SK-N-SH (cell line): ENCODE results near the gene PHC3. TPM values are rescaled to one million over a fixed set of nuclear protein-coding genes. Genes with fewer than 3 reads are reported as not detected.

Experiments
- CTCF ChIA-PET: fragments of 300-600, 350-600 bp; formaldehyde crosslinking; extraction: SDS; loops from one replicate; lab custom pipeline; 2021; lab: Yijun Ruan, JAX
- POLR2A ChIA-PET: fragments of 350-600 bp; sonication (Branson Sonifier 250); formaldehyde crosslinking; extraction: SDS; loops from one replicate; lab custom pipeline; 2020; ENCODE audit warnings: antibody characterized with exemption, inconsistent platforms; lab: Yijun Ruan, JAX
- DNase-seq: peaks from one replicate; pipeline ENCODE4 v3.0.0; 2012
- H2AFZ ChIP-seq: fragments of 200-600 bp; sonication (generic); 2 replicates; pipeline ENCODE4 v1.8.1; 2016; ENCODE audit warnings: antibody characterized with exemption, mild to moderate bottlenecking, low read depth
- H3F3A ChIP-seq: fragments of 200-600 bp; sonication (generic); replicated peaks from 2 replicates; pipeline ENCODE3; 2016; ENCODE audit warnings: antibody characterized with exemption, mild to moderate bottlenecking; ENCODE audit not compliant: insufficient read depth
- H3K27ac ChIP-seq, 2 experiments: fragments of 200-500 bp in 1 of 2; fragments of 200-600 bp in 1 of 2; sonication (Bioruptor generic) in 1 of 2; sonication (generic), shearing (Covaris generic) in 1 of 2; 2 replicates each; pipeline versions ENCODE4 v1.5.1 to v1.6.1; 2014 to 2016; ENCODE audit warnings: low read depth in 2 of 2, inconsistent platforms in 1 of 2, low read length in 1 of 2, mild to moderate bottlenecking in 1 of 2, mixed read lengths in 1 of 2
- H3K27me3 ChIP-seq: fragments of 200-600 bp; sonication (generic), shearing (Covaris generic); 2 replicates; pipeline ENCODE4 v1.6.1; 2016; ENCODE audit warnings: mixed run types; ENCODE audit not compliant: insufficient read depth
- H3K36me3 ChIP-seq, 2 experiments: fragments of 200-500 bp in 1 of 2; fragments of 200-600 bp in 1 of 2; sonication (Bioruptor generic) in 1 of 2; sonication (generic) in 1 of 2; replicated peaks in 1 of 2; 2 replicates each; pipeline versions ENCODE3 to v1.5.1; 2014 to 2016; ENCODE audit warnings: low read length in 1 of 2, mild to moderate bottlenecking in 1 of 2; ENCODE audit not compliant: insufficient read depth in 2 of 2, control insufficient read depth in 1 of 2
- H3K4me1 ChIP-seq, 2 experiments: fragments of 200-500 bp in 1 of 2; fragments of 200-600 bp in 1 of 2; sonication (Bioruptor generic) in 1 of 2; sonication (generic), shearing (Covaris generic) in 1 of 2; 2 replicates each; pipeline versions ENCODE4 v1.5.1 to v1.6.1; 2014 to 2016; ENCODE audit warnings: low read depth in 1 of 2, low read length in 1 of 2, mixed run types in 1 of 2; ENCODE audit not compliant: insufficient read depth in 2 of 2, control insufficient read depth in 1 of 2
- H3K4me2 ChIP-seq: fragments of 200-600 bp; sonication (generic), shearing (Covaris generic); 2 replicates; pipeline ENCODE4 v1.6.1; 2017; ENCODE audit warnings: mixed run types
- H3K4me3 ChIP-seq, 2 experiments: fragments of 200-500 bp in 1 of 2; fragments of 200-600 bp in 1 of 2; sonication (Bioruptor generic) in 1 of 2; sonication (generic), shearing (Covaris generic) in 1 of 2; 2 replicates each; pipeline versions ENCODE4 v1.5.1 to v1.8.1; 2014 to 2016; ENCODE audit warnings: low read depth in 2 of 2, inconsistent platforms in 1 of 2, low read length in 1 of 2, mild to moderate bottlenecking in 1 of 2, mixed read lengths in 1 of 2, moderate library complexity in 1 of 2
- H3K79me2 ChIP-seq: fragments of 200-600 bp; sonication (generic); 2 replicates; pipeline ENCODE4 v1.8.1; 2017; ENCODE audit warnings: mild to moderate bottlenecking; ENCODE audit not compliant: insufficient read depth
- H3K9ac ChIP-seq: fragments of 200-600 bp; sonication (generic); 2 replicates; pipeline ENCODE4 v1.6.1; 2017; ENCODE audit warnings: mixed run types
- H3K9me2 ChIP-seq: fragments of 200-600 bp; sonication (generic); 2 replicates; pipeline ENCODE4 v1.6.1; 2017; ENCODE audit warnings: mixed run types
- H3K9me3 ChIP-seq: fragments of 200-600 bp; sonication (generic); 2 replicates; pipeline ENCODE4 v1.6.1; 2017; ENCODE audit warnings: mixed run types, mild to moderate bottlenecking, moderate library complexity
- H4K20me1 ChIP-seq: fragments of 200-600 bp; sonication (generic); 2 replicates; pipeline ENCODE4 v1.6.1; 2017; ENCODE audit warnings: mild to moderate bottlenecking, mixed run types; ENCODE audit not compliant: insufficient read depth
- CHD2 ChIP-seq: fragments of 150-350 bp; IDR thresholded peaks from 2 replicates; pipeline ENCODE4 v1.6.1; 2018; ENCODE audit warnings: low read length; ENCODE audit not compliant: partially characterized antibody
- EZH2phosphoT487 ChIP-seq: fragments of 200-600 bp; sonication (generic); IDR thresholded peaks from 2 replicates; pipeline ENCODE4 v1.6.1; 2017; ENCODE audit warnings: low read depth, mixed run types, mild to moderate bottlenecking, antibody characterized with exemption, moderate library complexity, borderline replicate concordance
- GABPA ChIP-seq: IDR thresholded peaks from 2 replicates; pipeline ENCODE4 v1.4.0; 2012; ENCODE audit warnings: low read depth, mild to moderate bottlenecking
- MEF2A ChIP-seq: IDR thresholded peaks from 2 replicates; pipeline ENCODE4 v1.4.0; 2012; ENCODE audit warnings: low read depth, borderline replicate concordance
- NRF1 ChIP-seq: IDR thresholded peaks from 2 replicates; pipeline ENCODE4 v1.6.1; 2012; ENCODE audit warnings: low read depth, mild to moderate bottlenecking, low read length
- RCOR1 ChIP-seq: fragments of 150-350 bp; IDR thresholded peaks from 2 replicates; pipeline ENCODE4 v1.6.1; 2017; ENCODE audit warnings: antibody characterized with exemption, low read length
- RFX5 ChIP-seq: IDR thresholded peaks from 2 replicates; pipeline ENCODE4 v1.6.1; 2012; ENCODE audit warnings: mild to moderate bottlenecking, improper control_type of control experiment, low read length
- TAF1 ChIP-seq: IDR thresholded peaks from 2 replicates; pipeline ENCODE4 v1.6.1; 2012; ENCODE audit warnings: low read depth, mild to moderate bottlenecking, low read length, moderate library complexity, borderline replicate concordance
- TCF12 ChIP-seq: IDR thresholded peaks from 2 replicates; pipeline ENCODE4 v1.4.0; 2012
- TEAD4 ChIP-seq: IDR thresholded peaks from 2 replicates; pipeline ENCODE4 v1.4.0; 2012; ENCODE audit warnings: mild to moderate bottlenecking, borderline replicate concordance; ENCODE audit not compliant: insufficient read depth
- WGBS: methylation state at CpG from one replicate; pipeline ENCODE4 v1.1.6; 2017; ENCODE audit warnings: low lambda C conversion rate; 5-methylcytosine and 5-hydroxymethylcytosine counted together
- polyA plus RNA-seq, 3 experiments: library from polyadenylated mRNA; depleted of rRNA; stranded (reverse); fragments of >200 nt; gene quantifications; 2 replicates each; pipeline ENCODE4 v1.2.3, GENCODE V29; 2012
- TF ChIP-seq, protein P1 (sequence below): IDR thresholded peaks from 2 replicates; pipeline ENCODE4; 2012
- TF ChIP-seq, protein P2 (sequence below): fragments of 200-600 bp; sonication (generic); IDR thresholded peaks from 2 replicates; pipeline ENCODE4 v1.6.1; 2017; ENCODE audit warnings: antibody characterized with exemption, mild to moderate bottlenecking, moderate library complexity
- TF ChIP-seq, protein P3 (sequence below): IDR thresholded peaks from 2 replicates; pipeline ENCODE4 v1.4.0; 2012; ENCODE audit warnings: low read depth
- TF ChIP-seq, protein P4 (sequence below): fragments of 150-350 bp; IDR thresholded peaks from 2 replicates; pipeline ENCODE4 v1.6.1; 2017; ENCODE audit warnings: antibody characterized with exemption, low read length, low read depth, borderline replicate concordance
- TF ChIP-seq, protein P5 (sequence below): IDR thresholded peaks from 2 replicates; pipeline ENCODE4 v1.4.0; 2012; ENCODE audit warnings: low read depth, borderline replicate concordance
- TF ChIP-seq, protein P6 (sequence below): fragments of 150-350 bp; IDR thresholded peaks from 2 replicates; pipeline ENCODE4 v1.6.1; 2016; ENCODE audit warnings: mild to moderate bottlenecking, low read depth, low read length
- TF ChIP-seq, protein P7 (sequence below): IDR thresholded peaks from 2 replicates; pipeline ENCODE4 v1.4.0; 2012; ENCODE audit warnings: low read depth, borderline replicate concordance

PHC3 gene
- polyA plus RNA-seq, 1 of the 3 experiments (the other 2 are of a cell fraction), result 9.2 TPM

DNA sequence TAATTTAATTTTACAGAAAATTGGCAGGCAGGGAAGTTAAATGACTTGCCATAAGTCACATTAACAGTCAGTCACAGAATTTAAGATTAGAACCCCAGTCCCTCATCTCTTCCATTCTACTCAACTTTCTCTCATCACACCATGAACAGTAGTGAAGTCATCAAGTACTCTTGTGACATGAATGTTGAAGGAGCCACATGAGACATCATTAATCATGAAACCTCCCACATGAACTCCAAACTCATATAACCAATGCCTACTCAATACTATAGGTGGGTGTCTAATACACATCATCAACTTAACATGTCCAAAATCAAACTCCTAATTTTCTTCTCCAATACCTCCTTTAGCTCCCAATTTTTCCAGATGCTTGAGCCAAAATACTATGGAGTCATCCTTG lies 19.5 kb downstream of the PHC3 start:
- H3K36me3 ChIP-seq, result peaks cover 19 to 64% of the 10 kb centered on the region in 2 experiments
- H2AFZ ChIP-seq, result no peak overlapping the region
- no peak for DNase-seq
- no peak overlapping the region for H3K4me3 ChIP-seq
- H3K27me3 ChIP-seq, result no peaks in the 10 kb centered on the region
- ChIA-PET POLR2A (no interaction called here), CTCF (interaction anchor here (1.0 kb wide), 2 partner anchors 10 to 298 kb away, joined by 3 to 4 read pairs; no protein-coding TSS in a partner anchor)
- H3K9me2 ChIP-seq, result no peaks in the 10 kb centered on the region
- no peaks in the 10 kb centered on the region for H3F3A ChIP-seq
- peaks cover 96% of the 10 kb centered on the region for H3K79me2 ChIP-seq
- H3K27ac ChIP-seq, result no peak overlapping the region
- H4K20me1 ChIP-seq, result peaks cover 11% of the 10 kb centered on the region
- no peaks in the 10 kb centered on the region for H3K4me1 ChIP-seq
- H3K9me3 ChIP-seq, result no peaks in the 10 kb centered on the region
- H3K9ac ChIP-seq, result no peak overlapping the region
- H3K4me2 ChIP-seq, result no peak overlapping the region
- TF ChIP-seq TAF1, result no peak
- TF ChIP-seq CHD2, result no peak
- TF ChIP-seq NRF1, result no peak
- TF ChIP-seq, protein P1, sequence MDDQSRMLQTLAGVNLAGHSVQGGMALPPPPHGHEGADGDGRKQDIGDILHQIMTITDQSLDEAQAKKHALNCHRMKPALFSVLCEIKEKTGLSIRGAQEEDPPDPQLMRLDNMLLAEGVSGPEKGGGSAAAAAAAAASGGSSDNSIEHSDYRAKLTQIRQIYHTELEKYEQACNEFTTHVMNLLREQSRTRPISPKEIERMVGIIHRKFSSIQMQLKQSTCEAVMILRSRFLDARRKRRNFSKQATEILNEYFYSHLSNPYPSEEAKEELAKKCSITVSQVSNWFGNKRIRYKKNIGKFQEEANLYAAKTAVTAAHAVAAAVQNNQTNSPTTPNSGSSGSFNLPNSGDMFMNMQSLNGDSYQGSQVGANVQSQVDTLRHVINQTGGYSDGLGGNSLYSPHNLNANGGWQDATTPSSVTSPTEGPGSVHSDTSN, result no peak
- TF ChIP-seq, protein P2, sequence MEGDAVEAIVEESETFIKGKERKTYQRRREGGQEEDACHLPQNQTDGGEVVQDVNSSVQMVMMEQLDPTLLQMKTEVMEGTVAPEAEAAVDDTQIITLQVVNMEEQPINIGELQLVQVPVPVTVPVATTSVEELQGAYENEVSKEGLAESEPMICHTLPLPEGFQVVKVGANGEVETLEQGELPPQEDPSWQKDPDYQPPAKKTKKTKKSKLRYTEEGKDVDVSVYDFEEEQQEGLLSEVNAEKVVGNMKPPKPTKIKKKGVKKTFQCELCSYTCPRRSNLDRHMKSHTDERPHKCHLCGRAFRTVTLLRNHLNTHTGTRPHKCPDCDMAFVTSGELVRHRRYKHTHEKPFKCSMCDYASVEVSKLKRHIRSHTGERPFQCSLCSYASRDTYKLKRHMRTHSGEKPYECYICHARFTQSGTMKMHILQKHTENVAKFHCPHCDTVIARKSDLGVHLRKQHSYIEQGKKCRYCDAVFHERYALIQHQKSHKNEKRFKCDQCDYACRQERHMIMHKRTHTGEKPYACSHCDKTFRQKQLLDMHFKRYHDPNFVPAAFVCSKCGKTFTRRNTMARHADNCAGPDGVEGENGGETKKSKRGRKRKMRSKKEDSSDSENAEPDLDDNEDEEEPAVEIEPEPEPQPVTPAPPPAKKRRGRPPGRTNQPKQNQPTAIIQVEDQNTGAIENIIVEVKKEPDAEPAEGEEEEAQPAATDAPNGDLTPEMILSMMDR, result no peak
- no peak for TF ChIP-seq EZH2phosphoT487

DNA sequence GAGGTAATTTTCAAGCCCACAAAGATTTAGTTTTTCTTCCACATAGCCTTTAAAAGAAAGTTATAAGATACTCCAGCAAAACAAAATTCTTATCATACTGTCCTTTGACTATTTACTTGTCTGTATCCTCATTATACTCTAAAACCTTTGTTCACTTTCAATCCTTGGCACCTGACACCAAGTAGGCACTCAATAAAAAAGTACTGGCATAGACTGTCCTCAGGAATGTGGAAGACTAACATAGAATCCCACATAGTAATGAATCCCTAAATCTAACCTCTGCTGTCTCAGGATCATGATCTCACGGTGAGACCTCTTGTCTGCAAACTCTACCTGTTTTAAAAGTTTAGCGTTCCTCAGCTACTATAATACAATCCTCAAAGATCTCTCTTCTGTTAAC lies 21.6 kb downstream of the PHC3 start:
- peaks cover under 1 to 3% of the 10 kb centered on the region in 2 experiments; a peak in 2 of 4 replicates for H3K4me1 ChIP-seq
- ChIA-PET CTCF (no interaction called here), POLR2A (no interaction called here)
- H3K4me3 ChIP-seq, result no peak overlapping the region
- H3K36me3 ChIP-seq, result peaks cover 18 to 50% of the 10 kb centered on the region in 2 experiments
- no peak for DNase-seq
- no peak overlapping the region for H2AFZ ChIP-seq
- H4K20me1 ChIP-seq, result peaks cover 6% of the 10 kb centered on the region
- H3K27ac ChIP-seq, result no peak overlapping the region
- WGBS, result 100% methylated on average over 2 of the region's 2 CpGs
- no peaks in the 10 kb centered on the region for H3K9me2 ChIP-seq
- H3K9me3 ChIP-seq, result no peaks in the 10 kb centered on the region
- H3F3A ChIP-seq, result peaks cover 3% of the 10 kb centered on the region
- H3K4me2 ChIP-seq, result no peak overlapping the region
- no peak overlapping the region for H3K9ac ChIP-seq
- H3K27me3 ChIP-seq, result no peaks in the 10 kb centered on the region
- peaks cover 96% of the 10 kb centered on the region for H3K79me2 ChIP-seq
- TF ChIP-seq MEF2A (no peak), TCF12 (no peak), RFX5 (no peak), RCOR1 (no peak), GABPA (no peak), NRF1 (no peak), TEAD4 (no peak), EZH2phosphoT487 (no peak)
- TF ChIP-seq, protein P3, sequence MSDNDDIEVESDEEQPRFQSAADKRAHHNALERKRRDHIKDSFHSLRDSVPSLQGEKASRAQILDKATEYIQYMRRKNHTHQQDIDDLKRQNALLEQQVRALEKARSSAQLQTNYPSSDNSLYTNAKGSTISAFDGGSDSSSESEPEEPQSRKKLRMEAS, result no peak
- TF ChIP-seq, protein P4, sequence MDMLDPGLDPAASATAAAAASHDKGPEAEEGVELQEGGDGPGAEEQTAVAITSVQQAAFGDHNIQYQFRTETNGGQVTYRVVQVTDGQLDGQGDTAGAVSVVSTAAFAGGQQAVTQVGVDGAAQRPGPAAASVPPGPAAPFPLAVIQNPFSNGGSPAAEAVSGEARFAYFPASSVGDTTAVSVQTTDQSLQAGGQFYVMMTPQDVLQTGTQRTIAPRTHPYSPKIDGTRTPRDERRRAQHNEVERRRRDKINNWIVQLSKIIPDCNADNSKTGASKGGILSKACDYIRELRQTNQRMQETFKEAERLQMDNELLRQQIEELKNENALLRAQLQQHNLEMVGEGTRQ, result no peak
- TF ChIP-seq, protein P5, sequence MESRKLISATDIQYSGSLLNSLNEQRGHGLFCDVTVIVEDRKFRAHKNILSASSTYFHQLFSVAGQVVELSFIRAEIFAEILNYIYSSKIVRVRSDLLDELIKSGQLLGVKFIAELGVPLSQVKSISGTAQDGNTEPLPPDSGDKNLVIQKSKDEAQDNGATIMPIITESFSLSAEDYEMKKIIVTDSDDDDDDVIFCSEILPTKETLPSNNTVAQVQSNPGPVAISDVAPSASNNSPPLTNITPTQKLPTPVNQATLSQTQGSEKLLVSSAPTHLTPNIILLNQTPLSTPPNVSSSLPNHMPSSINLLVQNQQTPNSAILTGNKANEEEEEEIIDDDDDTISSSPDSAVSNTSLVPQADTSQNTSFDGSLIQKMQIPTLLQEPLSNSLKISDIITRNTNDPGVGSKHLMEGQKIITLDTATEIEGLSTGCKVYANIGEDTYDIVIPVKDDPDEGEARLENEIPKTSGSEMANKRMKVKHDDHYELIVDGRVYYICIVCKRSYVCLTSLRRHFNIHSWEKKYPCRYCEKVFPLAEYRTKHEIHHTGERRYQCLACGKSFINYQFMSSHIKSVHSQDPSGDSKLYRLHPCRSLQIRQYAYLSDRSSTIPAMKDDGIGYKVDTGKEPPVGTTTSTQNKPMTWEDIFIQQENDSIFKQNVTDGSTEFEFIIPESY, result no peak
- TF ChIP-seq, protein P6, sequence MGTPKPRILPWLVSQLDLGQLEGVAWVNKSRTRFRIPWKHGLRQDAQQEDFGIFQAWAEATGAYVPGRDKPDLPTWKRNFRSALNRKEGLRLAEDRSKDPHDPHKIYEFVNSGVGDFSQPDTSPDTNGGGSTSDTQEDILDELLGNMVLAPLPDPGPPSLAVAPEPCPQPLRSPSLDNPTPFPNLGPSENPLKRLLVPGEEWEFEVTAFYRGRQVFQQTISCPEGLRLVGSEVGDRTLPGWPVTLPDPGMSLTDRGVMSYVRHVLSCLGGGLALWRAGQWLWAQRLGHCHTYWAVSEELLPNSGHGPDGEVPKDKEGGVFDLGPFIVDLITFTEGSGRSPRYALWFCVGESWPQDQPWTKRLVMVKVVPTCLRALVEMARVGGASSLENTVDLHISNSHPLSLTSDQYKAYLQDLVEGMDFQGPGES, result no peak
- TF ChIP-seq, protein P1, result no peak
- TF ChIP-seq, protein P7, sequence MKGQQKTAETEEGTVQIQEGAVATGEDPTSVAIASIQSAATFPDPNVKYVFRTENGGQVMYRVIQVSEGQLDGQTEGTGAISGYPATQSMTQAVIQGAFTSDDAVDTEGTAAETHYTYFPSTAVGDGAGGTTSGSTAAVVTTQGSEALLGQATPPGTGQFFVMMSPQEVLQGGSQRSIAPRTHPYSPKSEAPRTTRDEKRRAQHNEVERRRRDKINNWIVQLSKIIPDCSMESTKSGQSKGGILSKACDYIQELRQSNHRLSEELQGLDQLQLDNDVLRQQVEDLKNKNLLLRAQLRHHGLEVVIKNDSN, result no peak
